GM12878 (cell line): ENCODE data around the gene METTL9. TPM values are rescaled to one million over a fixed set of nuclear protein-coding genes. Genes with fewer than 3 reads are reported as not detected.

Source experiments
- BHLHE40 ChIP-seq, 2 experiments: fragments of 450-650 bp in 1 of 2; IDR thresholded peaks; 2 replicates each; pipeline ENCODE4 v1.6.1; 2011 to 2017; ENCODE audit warnings: low read depth in 2 of 2, borderline replicate concordance in 1 of 2, improper control_type of control experiment in 1 of 2, low read length in 1 of 2, mild to moderate bottlenecking in 1 of 2
- BRCA1 ChIP-seq: IDR thresholded peaks from 2 replicates; pipeline ENCODE4 v1.6.1; 2011; ENCODE audit warnings: low read depth, low read length, improper control_type of control experiment
- CHD1 ChIP-seq: IDR thresholded peaks from 2 replicates; pipeline ENCODE4 v1.6.1; 2012; ENCODE audit warnings: low read depth, low read length, improper control_type of control experiment
- EGR1 ChIP-seq, 2 experiments: IDR thresholded peaks; 1 replicate in 1 of 2; 2 replicates in 1 of 2; pipeline ENCODE4 v1.6.1; 2011 to 2012; ENCODE audit warnings: low read depth in 2 of 2, low read length in 2 of 2, borderline replicate concordance in 1 of 2, mild to moderate bottlenecking in 1 of 2, moderate library complexity in 1 of 2
- ELK1 ChIP-seq: IDR thresholded peaks from 2 replicates; pipeline ENCODE4 v1.6.1; 2012; ENCODE audit warnings: low read depth, low read length, improper control_type of control experiment
- ESRRA ChIP-seq: IDR thresholded peaks from 2 replicates; pipeline ENCODE4 v1.6.1; 2012; ENCODE audit warnings: mild to moderate bottlenecking, low read length, improper control_type of control experiment
- FOS ChIP-seq: IDR thresholded peaks from 3 replicates; pipeline ENCODE4 v1.6.1; 2011; ENCODE audit warnings: borderline replicate concordance; ENCODE audit not compliant: insufficient read length; ENCODE audit errors: extremely low read depth
- FOXM1 ChIP-seq: IDR thresholded peaks from 2 replicates; pipeline ENCODE4 v1.6.1; 2012; ENCODE audit warnings: low read depth, mild to moderate bottlenecking, inconsistent platforms, low read length, moderate library complexity
- IRF4 ChIP-seq: IDR thresholded peaks from 2 replicates; pipeline ENCODE4 v1.6.1; 2011; ENCODE audit warnings: low read depth, low read length
- MEF2A ChIP-seq: IDR thresholded peaks from 2 replicates; pipeline ENCODE4 v1.6.1; 2011; ENCODE audit warnings: low read depth, mild to moderate bottlenecking, low read length, moderate library complexity; ENCODE audit not compliant: insufficient read depth
- MYB ChIP-seq: fragments of 150-350 bp; IDR thresholded peaks from 2 replicates; pipeline ENCODE4 v1.6.1; 2014; ENCODE audit warnings: mild to moderate bottlenecking, low read depth, low read length, borderline replicate concordance
- MYC ChIP-seq: IDR thresholded peaks from 2 replicates; pipeline ENCODE4 v1.6.1; 2011; ENCODE audit warnings: mild to moderate bottlenecking, low read length, moderate library complexity, inconsistent platforms; ENCODE audit not compliant: insufficient read depth, insufficient replicate concordance, insufficient read length, severe bottlenecking
- PRDM15 ChIP-seq: fragments of 450-650 bp; formaldehyde crosslinking; IDR thresholded peaks from 2 replicates; pipeline ENCODE4 v1.4.0; 2020; ENCODE audit warnings: mild to moderate bottlenecking, moderate library complexity
- RUNX3 ChIP-seq: IDR thresholded peaks from 2 replicates; pipeline ENCODE4 v1.6.1; 2012; ENCODE audit warnings: low read length, inconsistent platforms
- SREBF2 ChIP-seq: IDR thresholded peaks from 2 replicates; pipeline ENCODE4 v1.6.1; 2012; ENCODE audit warnings: mild to moderate bottlenecking, low read length
- STAT1 ChIP-seq: fragments of 450-650 bp; conservative IDR thresholded peaks from 2 replicates; pipeline ENCODE4 v1.6.1; 2014; ENCODE audit warnings: antibody characterized with exemption, mild to moderate bottlenecking
- SUPT20H ChIP-seq: IDR thresholded peaks from 2 replicates; pipeline ENCODE4 v1.6.1; 2011; ENCODE audit warnings: low read depth, mild to moderate bottlenecking, low read length, moderate library complexity, borderline replicate concordance; ENCODE audit not compliant: control insufficient read depth
- USF1 ChIP-seq: IDR thresholded peaks from 2 replicates; pipeline ENCODE4 v1.6.1; 2011; ENCODE audit warnings: borderline replicate concordance, low read depth, mild to moderate bottlenecking, moderate library complexity, mixed read lengths, low read length; ENCODE audit not compliant: insufficient read depth; ENCODE audit errors: extremely low read length
- WRNIP1 ChIP-seq: IDR thresholded peaks from 2 replicates; pipeline ENCODE4 v1.6.1; 2011; ENCODE audit warnings: low read depth, low read length, improper control_type of control experiment, borderline replicate concordance
- YBX1 ChIP-seq: fragments of 450-650 bp; IDR thresholded peaks from 2 replicates; pipeline ENCODE4 v1.6.1; 2016; ENCODE audit warnings: antibody characterized with exemption
- ZNF217 ChIP-seq: fragments of 450-650 bp; IDR thresholded peaks from 2 replicates; pipeline ENCODE4 v1.6.1; 2017; ENCODE audit warnings: antibody characterized with exemption, mild to moderate bottlenecking
- ZNF24 ChIP-seq: fragments of 450-650 bp; IDR thresholded peaks from 2 replicates; pipeline ENCODE4 v1.6.1; 2017; ENCODE audit warnings: antibody characterized with exemption, mild to moderate bottlenecking
- ZZZ3 ChIP-seq: IDR thresholded peaks from 2 replicates; pipeline ENCODE4 v1.6.1; 2011; ENCODE audit warnings: low read depth; ENCODE audit not compliant: control insufficient read depth, insufficient read length
- polyA plus RNA-seq, 11 experiments: library from polyadenylated mRNA; depleted of rRNA in 4 of 11; unstranded in 6 of 11; stranded (reverse) in 5 of 11; fragments of >200 nt; fragmentation: Nextera tagmentation in 4 of 11; fragmentation: Illumina TruSeq in 1 of 11; extraction: Ambion mirVana in 4 of 11; extraction: Trizol in 1 of 11; gene quantifications; 1 replicate in 1 of 11; 2 replicates in 10 of 11; pipeline versions ENCODE4 v1.2.1 to v1.2.3, GENCODE V29; 2011 to 2016; ENCODE audit warnings: inconsistent platforms in 2 of 11, missing spikeins in 2 of 11, low read depth in 1 of 11
- total RNA-seq, 4 experiments: library from RNA; depleted of rRNA in 3 of 4; stranded (reverse); fragments of >200 nt in 3 of 4; fragmentation: Illumina TruSeq in 1 of 4; extraction: Trizol in 1 of 4; gene quantifications; 2 replicates each; pipeline versions ENCODE4 v1.2.1 to v1.2.3, GENCODE V29; 2013 to 2021

The METTL9 gene
- total and polyA plus RNA-seq, 10 of the 15 experiments (the other 5 are each of a cell fraction or from before 2014, with no cell fraction given), result 19.4 to 119 (median 101) TPM

GRCh38 chr16:21554795-21555585, 44.4 kb upstream of the METTL9 start (continued):
- TF ChIP-seq ZNF217 (no peak), MYC (no peak), FOXM1 (peak; percentile 76; the same call in 1 of the 2 replicates), USF1 (no peak), EGR1 (IDR thresholded peaks at IDR 0.05; ENCODE audit: borderline replicate concordance in 1 of 2, low read depth in 2 of 2, low read length in 2 of 2) (no peak), RUNX3 (peak; percentile 83), BRCA1 (no peak), SUPT20H (no peak), PRDM15 (CRISPR knock-in tag) (no peak), WRNIP1 (no peak), STAT1 (0 out of 2 replicates have a peak, but pooled peaks have one; percentile 56), IRF4 (peak; percentile 88), CHD1 (no peak), MEF2A (peak; percentile 80), BHLHE40 (IDR thresholded peaks at IDR 0.05; ENCODE audit: borderline replicate concordance in 1 of 2, low read depth in 2 of 2, low read length in 1 of 2) (peak; percentile 90 to 94), YBX1 (no peak), ZNF24 (peak; percentile 88), ESRRA (no peak), ZZZ3 (no peak), FOS (no peak), SREBF2 (no peak), ELK1 (peak; percentile 62), MYB (peak; percentile 81; the same call in 1 of the 2 replicates)
